CD4-positive, alpha-beta T cell treated with Interleukin-2 at 100 ng/mL for 4 hours (primary cell): Measurements from ENCODE around the gene PTPRE.

ENCODE experiments used
- DNase-seq: peaks from one replicate; pipeline ENCODE4 v3.0.0-alpha.2; 2020; ENCODE audit warnings: low spot score

The PTPRE gene

GRCh38 chr10:128095753-128096469 lies 189.0 kb downstream of the PTPRE start:
- DNase-seq, result peak; percentile 12

- no peak for DNase-seq
These were observed 189.7 kb downstream of the PTPRE start for GRCh38 chr10:128096486-128097199.

GRCh38 chr10:128097783-128098182 lies 190.9 kb downstream of the PTPRE start:
- no peak for DNase-seq

- no peak for DNase-seq
These were observed 191.7 kb downstream of the PTPRE start for GRCh38 chr10:128098631-128099030.

- no peak for DNase-seq
These were observed 193.0 kb downstream of the PTPRE start for GRCh38 chr10:128099901-128100300.

GRCh38 chr10:128101901-128102300 lies 195.0 kb downstream of the PTPRE start:
- no peak for DNase-seq

GRCh38 chr10:128102480-128103228 lies 195.8 kb downstream of the PTPRE start:
- no peak for DNase-seq

- DNase-seq, result peak; percentile 38
These were observed 196.4 kb downstream of the PTPRE start for GRCh38 chr10:128103229-128103714.

GRCh38 chr10:128105383-128105782 lies 198.5 kb downstream of the PTPRE start:
- no peak for DNase-seq

- DNase-seq, result no peak
These were observed 202.8 kb downstream of the PTPRE start for GRCh38 chr10:128109707-128110106.

- no peak for DNase-seq
These were observed 203.4 kb downstream of the PTPRE start for GRCh38 chr10:128110339-128110738.

- DNase-seq, result no peak
These were observed 204.8 kb downstream of the PTPRE start for GRCh38 chr10:128111696-128112095.

- DNase-seq, result no peak
These were observed 206.1 kb downstream of the PTPRE start for GRCh38 chr10:128113026-128113425.

GRCh38 chr10:128114901-128115300 lies 208.0 kb downstream of the PTPRE start:
- no peak for DNase-seq

- DNase-seq, result no peak
These were observed 208.5 kb downstream of the PTPRE start for GRCh38 chr10:128115356-128115755.

GRCh38 chr10:128116187-128116586 lies 209.3 kb downstream of the PTPRE start:
- no peak for DNase-seq

GRCh38 chr10:128116851-128117615 lies 210.1 kb downstream of the PTPRE start:
- no peak for DNase-seq

- DNase-seq, result no peak
These were observed 215.0 kb downstream of the PTPRE start for GRCh38 chr10:128121750-128122412.

GRCh38 chr10:128122931-128123330 lies 216.0 kb downstream of the PTPRE start:
- no peak for DNase-seq

- no peak for DNase-seq
These were observed 216.9 kb downstream of the PTPRE start for GRCh38 chr10:128123846-128124245.

- no peak for DNase-seq
These were observed 218.0 kb downstream of the PTPRE start for GRCh38 chr10:128124813-128125403.
